Endothelial cell (in vitro differentiated cells): ENCODE data around the gene TMEM40. TPM values are rescaled to one million over a fixed set of nuclear protein-coding genes. Genes with fewer than 3 reads are reported as not detected.
"Not testable (repeated sequence)": the region's sequence is repeated elsewhere in the genome, so short reads cannot be mapped to it uniquely, and the experiment has no call there.

Experiments used
- DNase-seq: peaks from one replicate; pipeline ENCODE4 v3.0.0; 2021; ENCODE audit warnings: low spot score
- H3K27ac Mint-ChIP-seq: one replicate; pipeline ENCODE4 v1.8.0; 2021; ENCODE audit warnings: mixed read lengths, inconsistent platforms; ENCODE audit not compliant: unreplicated experiment
- H3K27me3 Mint-ChIP-seq: one replicate; pipeline ENCODE4 v1.8.0; 2021; ENCODE audit warnings: mild to moderate bottlenecking, moderate library complexity, mixed read lengths, inconsistent platforms; ENCODE audit not compliant: unreplicated experiment
- H3K36me3 Mint-ChIP-seq: one replicate; pipeline ENCODE4 v1.8.0; 2021; ENCODE audit warnings: mild to moderate bottlenecking, low read depth, mixed read lengths, inconsistent platforms; ENCODE audit not compliant: unreplicated experiment
- H3K4me1 Mint-ChIP-seq: one replicate; pipeline ENCODE4 v1.8.0; 2021; ENCODE audit warnings: mild to moderate bottlenecking, mixed read lengths, inconsistent platforms; ENCODE audit not compliant: unreplicated experiment
- H3K4me3 Mint-ChIP-seq: one replicate; pipeline ENCODE4 v1.8.0; 2021; ENCODE audit warnings: mild to moderate bottlenecking, mixed read lengths, inconsistent platforms; ENCODE audit not compliant: unreplicated experiment
- H3K9me3 Mint-ChIP-seq: one replicate; pipeline ENCODE4 v1.8.0; 2021; ENCODE audit warnings: mixed read lengths, inconsistent platforms; ENCODE audit not compliant: unreplicated experiment
- total RNA-seq: library from RNA; stranded (reverse); fragmentation: NEBNext Ultra II Directional; extraction: Animal tissue kit (Norgen Biotek cat#: 25700); gene quantifications from one replicate; pipeline ENCODE4 v1.2.1, GENCODE V29; 2021; ENCODE audit not compliant: unreplicated experiment
- TF ChIP-seq, protein P1 (sequence below): fragments of 200-600 bp; sonication (generic); IDR thresholded peaks from one replicate; pipeline ENCODE4 v1.5.0; 2021; ENCODE audit warnings: antibody characterized with exemption; ENCODE audit not compliant: unreplicated experiment

The TMEM40 gene
- total RNA-seq, 1 donor from 2014 or later = not detected

DNA sequence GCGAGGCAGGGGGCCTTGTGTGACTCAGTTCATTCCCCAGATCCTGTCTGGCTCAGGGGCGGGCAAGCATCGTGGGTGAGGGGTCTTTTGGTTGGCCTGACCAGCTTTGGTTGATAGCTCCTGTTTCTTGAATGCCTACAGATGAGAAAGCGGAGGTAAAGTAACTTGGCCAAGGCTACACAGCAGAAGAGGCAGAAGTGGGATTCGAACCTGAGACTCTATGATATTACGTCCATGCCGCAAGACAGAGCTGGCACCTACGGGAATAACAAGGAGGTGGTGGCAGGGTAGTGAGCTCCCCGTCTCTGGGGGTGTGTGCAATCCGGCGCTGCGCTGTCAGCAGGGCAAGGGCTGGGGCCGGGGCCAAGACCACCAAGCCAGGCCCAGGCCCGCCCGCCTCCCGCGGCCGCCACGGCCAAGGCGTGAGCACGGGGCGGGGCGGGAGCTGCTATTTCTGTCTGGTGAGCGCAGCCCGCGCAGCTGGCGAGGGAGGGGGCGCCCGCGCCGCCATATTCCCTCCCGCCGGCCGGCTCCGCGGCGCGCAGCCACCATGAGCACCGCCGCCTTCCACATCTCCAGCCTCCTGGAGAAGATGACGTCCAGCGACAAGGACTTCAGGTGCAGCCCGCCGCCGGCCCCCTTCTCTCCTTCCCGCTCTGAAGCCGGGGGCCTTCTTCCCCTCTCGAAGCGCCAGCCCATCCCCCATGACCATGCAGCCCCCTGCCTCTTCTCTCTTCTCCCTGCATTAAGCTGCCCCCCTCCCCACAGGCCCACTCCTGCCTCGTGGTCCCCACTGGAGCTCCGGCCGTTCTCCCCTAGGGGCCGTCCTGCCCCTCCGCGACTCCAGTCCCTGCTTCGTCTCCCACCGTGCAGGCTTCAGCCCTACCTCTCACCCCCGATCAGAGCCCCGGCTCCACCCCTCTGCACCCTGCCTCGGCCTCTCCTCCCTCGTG is 37.4 kb upstream of the TMEM40 start, which contains the start of gene CAND2:
Gene CAND2 (plus strand): TSS at position 510 of the 953 bp plus-strand sequence. CDS start 41 bp downstream, at position 551.
- Mint-ChIP-seq H3K36me3 (no peaks in the 10 kb centered on the region), H3K27ac (no peak within 1 kb of the TSS), H3K27me3 (peaks cover 6% of the 10 kb centered on the region), H3K4me1 (peaks cover 3% of the 10 kb centered on the region), H3K9me3 (no peaks in the 10 kb centered on the region), H3K4me3 (peak within 1 kb of the TSS; percentile 76)
- TF ChIP-seq, protein P1, sequence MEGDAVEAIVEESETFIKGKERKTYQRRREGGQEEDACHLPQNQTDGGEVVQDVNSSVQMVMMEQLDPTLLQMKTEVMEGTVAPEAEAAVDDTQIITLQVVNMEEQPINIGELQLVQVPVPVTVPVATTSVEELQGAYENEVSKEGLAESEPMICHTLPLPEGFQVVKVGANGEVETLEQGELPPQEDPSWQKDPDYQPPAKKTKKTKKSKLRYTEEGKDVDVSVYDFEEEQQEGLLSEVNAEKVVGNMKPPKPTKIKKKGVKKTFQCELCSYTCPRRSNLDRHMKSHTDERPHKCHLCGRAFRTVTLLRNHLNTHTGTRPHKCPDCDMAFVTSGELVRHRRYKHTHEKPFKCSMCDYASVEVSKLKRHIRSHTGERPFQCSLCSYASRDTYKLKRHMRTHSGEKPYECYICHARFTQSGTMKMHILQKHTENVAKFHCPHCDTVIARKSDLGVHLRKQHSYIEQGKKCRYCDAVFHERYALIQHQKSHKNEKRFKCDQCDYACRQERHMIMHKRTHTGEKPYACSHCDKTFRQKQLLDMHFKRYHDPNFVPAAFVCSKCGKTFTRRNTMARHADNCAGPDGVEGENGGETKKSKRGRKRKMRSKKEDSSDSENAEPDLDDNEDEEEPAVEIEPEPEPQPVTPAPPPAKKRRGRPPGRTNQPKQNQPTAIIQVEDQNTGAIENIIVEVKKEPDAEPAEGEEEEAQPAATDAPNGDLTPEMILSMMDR = no peak
- DNase-seq = peak; percentile 40

DNA sequence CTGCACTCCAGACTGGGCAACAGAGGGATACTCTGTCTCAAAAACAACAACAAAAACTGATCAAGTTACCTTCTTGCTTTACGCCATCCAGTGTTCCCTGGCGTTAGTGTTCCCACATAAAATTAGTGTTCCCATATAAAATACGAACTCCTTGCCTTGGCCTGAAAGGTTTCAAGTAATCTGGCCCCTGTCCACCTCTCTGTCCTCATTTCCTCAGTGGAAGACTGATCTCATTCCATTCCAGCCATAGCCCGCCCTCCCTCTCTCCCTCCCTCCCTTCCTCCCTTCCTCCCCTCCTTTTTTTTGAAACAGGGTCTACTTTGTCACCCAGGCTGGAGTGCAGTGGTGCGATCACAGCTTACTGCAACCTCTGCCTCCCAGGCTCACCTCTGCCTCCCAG is 34.6 kb upstream of the TMEM40 start:
- peaks cover 7% of the 10 kb centered on the region for H3K27me3 Mint-ChIP-seq

DNA sequence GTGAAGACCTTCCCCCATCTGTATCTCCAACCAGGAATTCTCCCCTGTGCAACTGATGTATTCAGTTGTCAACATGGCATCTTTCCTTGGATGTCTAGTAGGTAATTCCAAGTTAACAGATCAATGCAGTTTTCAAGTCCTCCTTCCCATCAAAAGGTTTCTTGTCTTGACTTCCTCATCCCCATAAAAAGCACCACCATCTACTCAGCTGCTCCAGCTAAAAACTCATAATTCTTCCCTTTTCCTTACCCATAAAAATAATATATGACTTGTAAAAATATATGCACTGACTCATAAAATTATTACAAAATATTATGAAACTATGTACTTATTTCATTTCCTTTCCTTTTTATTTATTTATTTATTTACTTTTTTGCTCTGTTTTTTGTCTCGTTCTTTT is 32.4 kb upstream of the TMEM40 start:
- H3K27ac Mint-ChIP-seq = no peak overlapping the region
- no peaks in the 10 kb centered on the region for H3K9me3 Mint-ChIP-seq
- H3K4me3 Mint-ChIP-seq = no peak overlapping the region
- H3K36me3 Mint-ChIP-seq = no peaks in the 10 kb centered on the region
- DNase-seq = no peak
- TF ChIP-seq, protein P1 = no peak
- peaks cover 3% of the 10 kb centered on the region for H3K4me1 Mint-ChIP-seq
- H3K27me3 Mint-ChIP-seq = peaks cover 5% of the 10 kb centered on the region

More for the DNA sequence above, 34.6 kb upstream of the TMEM40 start:
- Mint-ChIP-seq H3K27ac (no peak overlapping the region), H3K4me1 (peaks cover 3% of the 10 kb centered on the region), H3K4me3 (no peak overlapping the region), H3K9me3 (no peaks in the 10 kb centered on the region), H3K36me3 (no peaks in the 10 kb centered on the region)
- TF ChIP-seq, protein P1 = no peak
- no peak for DNase-seq

DNA sequence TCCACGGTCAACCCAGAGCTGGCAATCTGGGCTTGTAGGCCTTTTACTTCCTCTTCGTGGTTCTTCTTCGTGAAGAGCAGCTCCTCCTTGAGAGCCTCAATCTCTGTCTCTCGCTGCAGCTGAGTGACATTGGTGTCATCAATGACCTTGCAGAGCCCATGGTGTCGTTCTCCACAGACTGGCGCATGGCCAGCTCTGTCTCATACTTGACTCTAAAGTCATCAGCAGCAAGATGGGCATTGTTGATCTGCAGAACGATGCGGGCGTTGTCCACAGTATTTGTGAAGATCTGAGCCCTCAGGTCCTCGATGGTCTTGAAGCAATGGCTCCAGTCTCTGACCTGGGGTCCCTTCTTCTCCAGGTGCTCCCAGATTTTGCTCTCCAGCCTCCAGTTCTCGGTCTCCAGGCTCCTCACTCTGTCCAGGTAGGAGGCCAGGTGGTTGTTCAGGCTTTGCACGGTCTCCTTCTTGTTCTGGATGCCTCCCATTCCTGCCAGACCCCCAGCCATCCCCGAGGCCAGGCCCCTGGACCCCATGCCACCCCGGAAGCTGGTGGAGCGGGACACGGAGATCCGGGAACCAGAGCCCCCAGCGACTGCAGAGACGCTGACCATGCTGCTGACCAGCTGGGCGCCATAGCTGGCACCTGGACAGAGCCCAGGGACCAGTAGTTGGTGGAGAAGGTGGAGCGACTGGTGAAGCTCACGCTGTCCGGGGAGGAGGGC is 29.1 kb upstream of the TMEM40 start:
- H3K27ac Mint-ChIP-seq, H3K4me1 Mint-ChIP-seq, DNase-seq, H3K36me3 Mint-ChIP-seq, H3K4me3 Mint-ChIP-seq, H3K27me3 Mint-ChIP-seq, H3K9me3 Mint-ChIP-seq: not testable (repeated sequence)

DNA sequence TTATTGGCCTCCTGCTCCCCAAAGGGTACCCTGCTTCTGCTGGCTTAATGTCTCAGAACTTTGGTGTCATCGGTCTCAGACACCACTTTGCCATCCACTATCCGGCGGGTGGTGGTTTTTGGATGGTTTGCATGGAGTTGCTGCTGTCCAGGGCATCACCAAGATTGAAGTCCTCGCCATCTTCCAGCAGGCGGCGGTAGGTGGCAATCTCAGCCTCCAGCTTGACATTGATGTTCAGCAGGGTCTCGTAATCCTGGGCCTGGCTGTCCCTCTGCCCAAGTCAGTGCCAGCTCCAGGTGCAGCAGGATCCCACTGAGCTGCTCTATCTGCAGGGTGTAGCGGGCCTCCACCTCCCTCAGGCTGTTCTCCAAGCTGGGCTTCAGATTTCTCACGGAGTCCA is 28.3 kb upstream of the TMEM40 start:
- not testable (repeated sequence) for H3K27ac Mint-ChIP-seq, H3K4me1 Mint-ChIP-seq, H3K4me3 Mint-ChIP-seq, H3K36me3 Mint-ChIP-seq, H3K27me3 Mint-ChIP-seq, H3K9me3 Mint-ChIP-seq
- peak; percentile 64 for DNase-seq
